ENCODE data around the gene CCDC32.
A peak's percentile ranks its signal among the peaks of the same experiment; 100 is the strongest.

The CCDC32 gene

DNA sequence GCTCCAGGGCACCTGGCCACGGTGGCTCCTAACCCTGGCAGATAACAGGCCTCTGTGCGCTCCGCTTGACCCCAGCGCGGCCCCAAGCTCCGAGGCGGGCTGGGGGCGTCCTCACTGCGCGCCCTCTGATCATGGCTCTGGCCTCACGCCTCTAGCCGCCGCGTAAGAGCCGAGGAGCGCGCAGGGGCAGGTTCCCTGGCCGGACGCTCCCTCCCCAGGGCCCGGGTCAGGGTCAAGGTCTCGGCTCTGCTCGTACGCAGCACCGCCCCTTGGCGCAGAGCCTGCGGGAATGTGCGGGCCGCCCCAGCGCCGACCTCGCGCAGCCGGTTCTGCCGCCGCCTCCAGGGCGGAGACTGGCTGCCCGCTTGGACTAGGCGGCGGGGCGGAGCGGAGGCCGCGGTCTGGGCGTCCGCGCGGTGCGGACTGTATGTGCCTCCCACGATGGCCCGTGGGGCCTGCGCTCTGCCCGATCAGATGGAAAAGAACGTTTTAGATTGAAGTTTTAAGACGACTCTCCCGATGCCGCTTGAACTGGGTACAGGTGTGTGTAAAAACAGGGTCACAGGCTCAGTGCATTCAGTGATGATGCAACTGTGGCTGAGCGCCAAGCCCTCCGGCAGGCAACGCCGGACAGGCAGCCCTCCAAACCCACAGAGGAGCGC lies 53.2 kb downstream of the CCDC32 start:
- DNase-seq, result no peak

DNA sequence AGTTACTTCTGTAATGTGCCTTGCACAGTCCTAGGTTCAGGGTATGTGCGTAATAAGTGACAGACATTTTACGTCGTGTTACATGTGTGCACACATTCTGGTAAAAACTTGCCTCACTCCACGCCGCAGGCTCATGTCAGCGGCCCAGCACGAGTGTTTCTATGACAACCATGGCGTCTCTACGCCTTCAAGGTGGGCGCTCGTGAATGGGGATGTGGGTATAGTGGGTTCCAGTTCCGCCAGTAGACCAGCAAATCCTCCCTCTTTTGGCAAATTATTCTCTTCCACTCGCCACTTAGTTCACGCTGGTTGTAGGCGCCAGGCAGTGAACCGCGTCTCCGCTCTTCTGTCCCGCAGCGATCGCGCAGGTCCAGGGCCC lies 53.8 kb downstream of the CCDC32 start:
- DNase-seq, result no peak

GRCh38 chr15:40510201-40510600 lies 54.6 kb downstream of the CCDC32 start:
- DNase-seq, result no peak

DNA sequence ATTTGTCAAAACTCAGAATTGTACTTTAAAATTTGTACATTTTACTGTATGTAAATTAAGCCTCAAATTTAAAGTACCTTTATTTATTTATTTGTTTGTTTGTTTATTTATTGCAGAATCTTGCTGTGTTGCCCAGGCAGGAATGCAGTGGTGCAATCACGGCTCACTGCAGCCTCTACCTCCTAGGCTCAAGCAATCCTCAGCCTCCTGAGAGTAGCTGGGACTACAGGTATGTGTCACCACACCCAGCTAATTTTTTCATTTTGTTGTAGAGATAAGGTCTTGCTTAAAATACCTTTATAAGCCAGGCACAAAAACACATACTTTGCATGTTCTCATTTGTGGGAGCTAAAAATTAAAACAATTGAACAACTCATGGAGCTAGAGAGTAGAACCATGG lies 56.6 kb downstream of the CCDC32 start:
- no peak for DNase-seq

DNA sequence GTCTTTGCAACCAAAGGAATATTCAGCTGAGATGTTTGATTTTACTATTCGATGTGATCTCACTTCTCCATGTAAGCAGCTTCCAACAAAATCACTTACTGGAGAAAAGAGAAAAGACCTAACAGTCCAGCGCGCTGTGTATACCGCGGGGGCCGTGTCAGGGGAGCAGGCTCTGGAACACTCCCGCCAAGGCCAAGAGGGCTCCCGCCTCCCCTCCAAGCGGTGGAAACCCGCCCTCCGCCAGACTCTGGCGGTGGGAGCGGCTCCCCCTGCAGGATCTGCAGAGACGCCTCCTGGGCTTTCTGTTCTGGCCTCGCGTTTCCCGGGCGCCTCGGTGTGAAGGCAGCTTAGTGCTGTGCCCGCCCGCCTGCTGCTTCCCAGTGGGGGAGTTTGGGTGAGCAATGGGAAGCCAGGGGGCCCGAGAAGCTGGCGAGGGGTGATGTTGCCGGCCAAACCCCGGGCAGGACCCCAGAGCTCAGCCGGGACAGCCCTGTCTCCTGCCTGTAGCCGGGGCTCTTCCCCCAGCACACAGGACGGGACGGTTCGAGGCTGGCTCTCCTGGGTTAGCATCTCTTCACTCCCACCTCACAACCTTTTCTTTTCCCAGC lies 57.8 kb downstream of the CCDC32 start:
- DNase-seq, result peak; percentile 53
